IMR-90 (cell line): ENCODE results near the gene NKX6-1. TPM values are rescaled to one million over a fixed set of nuclear protein-coding genes. Genes with fewer than 3 reads are reported as not detected.

Source experiments
- ATAC-seq: fragments of 200-7000 bp; cut with Tn5 transposase; 2 replicates; pipeline ENCODE4 v1.9.1; 2020; ENCODE audit warnings: low read depth, mild to moderate bottlenecking, moderate library complexity
- BruUV-seq: library from RNA; stranded (reverse); fragments of 400-500 nt; replicated peaks from 2 replicates; lab custom pipeline; 2021; lab: Mats Ljungman, UMichigan
- CTCF ChIA-PET: fragments of 300-600 bp; formaldehyde crosslinking; extraction: SDS; loops from one replicate; lab custom pipeline; 2021; ENCODE audit warnings: antibody characterized with exemption; lab: Yijun Ruan, JAX
- POLR2A ChIA-PET: fragments of 300-600 bp; sonication (Branson Sonifier 250); formaldehyde crosslinking; loops from one replicate; lab custom pipeline; 2022; ENCODE audit warnings: antibody characterized with exemption; ENCODE audit not compliant: unreplicated experiment; lab: Charles Lee
- DNase-seq: peaks from one replicate; pipeline ENCODE4 v3.0.0; 2013
- H2AFZ ChIP-seq: replicated peaks from 2 replicates; pipeline ENCODE3; 2013; ENCODE audit warnings: low read length, mild to moderate bottlenecking; ENCODE audit not compliant: poor library complexity
- H2AK5ac ChIP-seq: 2 replicates; pipeline ENCODE4 v1.6.1; 2013; ENCODE audit warnings: low read depth, low read length, inconsistent platforms
- H2AK9ac ChIP-seq: replicated peaks from 2 replicates; pipeline ENCODE3; 2013; ENCODE audit warnings: mild to moderate bottlenecking, low read depth, low read length, moderate library complexity; ENCODE audit not compliant: poor library complexity
- H2BK120ac ChIP-seq: 2 replicates; pipeline ENCODE4 v1.6.1; 2013; ENCODE audit warnings: low read depth, low read length, inconsistent platforms
- H2BK15ac ChIP-seq: 3 replicates; pipeline ENCODE4 v1.6.1; 2013; ENCODE audit warnings: low read depth, low read length, inconsistent platforms
- H2BK20ac ChIP-seq: 2 replicates; pipeline ENCODE4 v1.6.1; 2013; ENCODE audit warnings: low read depth, mild to moderate bottlenecking, inconsistent platforms, low read length, moderate library complexity
- H2BK5ac ChIP-seq: 2 replicates; pipeline ENCODE4 v1.6.1; 2013; ENCODE audit warnings: mild to moderate bottlenecking, low read depth, low read length, inconsistent platforms; ENCODE audit not compliant: poor library complexity, severe bottlenecking
- H3K14ac ChIP-seq: replicated peaks from 2 replicates; pipeline ENCODE4 v1.6.1; 2013; ENCODE audit warnings: low read depth, low read length, inconsistent platforms
- H3K18ac ChIP-seq: 2 replicates; pipeline ENCODE4 v1.6.1; 2013; ENCODE audit warnings: low read depth, low read length, control low read depth
- H3K23ac ChIP-seq: 2 replicates; pipeline ENCODE4 v1.6.1; 2013; ENCODE audit warnings: low read depth, low read length, inconsistent platforms
- H3K27ac ChIP-seq: 2 replicates; pipeline ENCODE4 v1.5.1; 2013; ENCODE audit warnings: mild to moderate bottlenecking, control low read depth, low read length; ENCODE audit not compliant: insufficient read depth
- H3K27me3 ChIP-seq: 2 replicates; pipeline ENCODE4 v1.6.1; 2013; ENCODE audit warnings: low read length; ENCODE audit not compliant: control insufficient read depth, insufficient read depth
- H3K36me3 ChIP-seq: 2 replicates; pipeline ENCODE4 v1.6.1; 2013; ENCODE audit warnings: low read length, mixed read lengths; ENCODE audit not compliant: control insufficient read depth, insufficient read depth
- H3K4ac ChIP-seq: 2 replicates; pipeline ENCODE4 v1.6.1; 2013; ENCODE audit warnings: low read depth, low read length, inconsistent platforms
- H3K4me1 ChIP-seq: 2 replicates; pipeline ENCODE4 v1.6.1; 2013; ENCODE audit warnings: low read length, mixed read lengths; ENCODE audit not compliant: control insufficient read depth, insufficient read depth
- H3K4me2 ChIP-seq: 2 replicates; pipeline ENCODE4 v1.6.1; 2013; ENCODE audit warnings: low read depth, mild to moderate bottlenecking, control low read depth, low read length, moderate library complexity
- H3K4me3 ChIP-seq: 2 replicates; pipeline ENCODE4 v1.5.1; 2013; ENCODE audit warnings: low read depth, mild to moderate bottlenecking, control low read depth, low read length, moderate library complexity; ENCODE audit not compliant: insufficient read depth
- H3K56ac ChIP-seq: 2 replicates; pipeline ENCODE4 v1.6.1; 2013; ENCODE audit warnings: low read length, inconsistent platforms; ENCODE audit not compliant: insufficient read depth; ENCODE audit errors: extremely low read depth
- H3K79me1 ChIP-seq, 2 experiments: 2 replicates each; pipeline ENCODE4 v1.6.1; 2013; ENCODE audit warnings: low read length in 2 of 2, inconsistent platforms in 1 of 2, low read depth in 1 of 2
- H3K9ac ChIP-seq: 2 replicates; pipeline ENCODE4 v1.6.1; 2013; ENCODE audit warnings: low read depth, low read length, control low read depth
- H3K9me1 ChIP-seq: 2 replicates; pipeline ENCODE4 v1.6.1; 2013; ENCODE audit warnings: low read length, inconsistent platforms; ENCODE audit not compliant: insufficient read depth
- H3K9me3 ChIP-seq: 2 replicates; pipeline ENCODE4 v1.6.1; 2013; ENCODE audit warnings: low read length; ENCODE audit not compliant: control insufficient read depth, insufficient read depth
- H4K20me1 ChIP-seq: 2 replicates; pipeline ENCODE4 v1.6.1; 2013; ENCODE audit warnings: low read length, inconsistent platforms; ENCODE audit not compliant: insufficient read depth
- H4K5ac ChIP-seq: 2 replicates; pipeline ENCODE4 v1.6.1; 2013; ENCODE audit warnings: mild to moderate bottlenecking, low read depth, low read length, control low read depth
- H4K8ac ChIP-seq, 2 experiments: 2 replicates each; pipeline ENCODE4 v1.6.1; 2013; ENCODE audit warnings: low read depth in 2 of 2, low read length in 2 of 2, control low read depth in 1 of 2, inconsistent platforms in 1 of 2
- H4K91ac ChIP-seq: 2 replicates; pipeline ENCODE4 v1.6.1; 2013; ENCODE audit warnings: low read depth, low read length, inconsistent platforms; ENCODE audit not compliant: insufficient read depth
- BHLHE40 ChIP-seq: fragments of 150-350 bp; IDR thresholded peaks from 2 replicates; pipeline ENCODE4 v1.6.1; 2016; ENCODE audit warnings: mild to moderate bottlenecking, low read depth, low read length
- CTCF ChIP-seq: conservative IDR thresholded peaks from 2 replicates; pipeline ENCODE4 v1.5.1; 2012; ENCODE audit warnings: mild to moderate bottlenecking, low read depth, low read length, improper control_type of control experiment
- MAFK ChIP-seq: IDR thresholded peaks from 2 replicates; pipeline ENCODE4 v1.6.1; 2012; ENCODE audit warnings: low read depth, low read length, improper control_type of control experiment
- RAD21 ChIP-seq: IDR thresholded peaks from 2 replicates; pipeline ENCODE4 v1.6.1; 2012; ENCODE audit warnings: low read length, improper control_type of control experiment
- RCOR1 ChIP-seq: IDR thresholded peaks from 2 replicates; pipeline ENCODE4 v1.6.1; 2012; ENCODE audit warnings: mild to moderate bottlenecking, low read length, improper control_type of control experiment; ENCODE audit not compliant: insufficient replicate concordance
- WGBS, 2 experiments: methylation state at CpG; one replicate each; pipeline versions ENCODE4 v1.1.5 to v1.1.7; 2013; ENCODE audit warnings: missing lambda C conversion rate in 2 of 2; ENCODE audit not compliant: insufficient read length in 1 of 2; ENCODE audit errors: extremely low coverage in 2 of 2; 5-methylcytosine and 5-hydroxymethylcytosine counted together
- dilution Hi-C: fragments of 300-500 bp; cut with HindIII; formaldehyde crosslinking; loops from one replicate; pipeline ENCODE4 v1.14.3; 2018; ENCODE audit warnings: low sequenced_read_pairs; ENCODE audit not compliant: unreplicated experiment
- in situ Hi-C: fragments of 300-500 bp; cut with MboI; formaldehyde crosslinking; loops from 3 replicates; pipeline ENCODE4 v1.14.3; 2019; ENCODE audit warnings: low sequenced_read_pairs, inconsistent platforms, mixed read lengths
- intact Hi-C: fragments of 100-400 bp; cut with micrococcal nuclease; formaldehyde crosslinking; loops from 2 replicates; pipeline ENCODE4 v1.10.0; 2022
- polyA plus RNA-seq, 3 experiments: library from polyadenylated mRNA; depleted of rRNA; stranded (reverse); fragments of >200 nt; gene quantifications; 2 replicates each; pipeline ENCODE4 v1.2.3, GENCODE V29; 2012; ENCODE audit warnings: low replicate concordance in 1 of 3
- total RNA-seq: library from RNA; depleted of rRNA; stranded (reverse); fragments of >200 nt; gene quantifications from 2 replicates; pipeline ENCODE4 v1.2.3, GENCODE V29; 2012

Gene NKX6-1
- total and polyA plus RNA-seq, 2 of the 4 experiments (the other 2 are of a cell fraction), result under 0.01 to 0.24 TPM

- Histone ChIP-seq H3K9me3 (no peaks in the 10 kb centered on the region), H3K27me3 (no peaks in the 10 kb centered on the region; the same call in 1 of the 2 replicates), H3K4me1 (no peaks in the 10 kb centered on the region), H3K9me1 (no peaks in the 10 kb centered on the region), H3K18ac (no peak overlapping the region), H2AK9ac (no peak overlapping the region), H3K14ac (no peak overlapping the region), H2AFZ (no peak overlapping the region), H4K91ac (no peak overlapping the region), H4K8ac (no peak overlapping the region), H2BK15ac (no peak overlapping the region), H4K20me1 (no peaks in the 10 kb centered on the region), H3K36me3 (no peaks in the 10 kb centered on the region), H3K56ac (no peak overlapping the region), H3K9ac (no peak overlapping the region), H4K5ac (no peak overlapping the region), H2BK5ac (no peak overlapping the region), H3K4me3 (no peak overlapping the region), H3K4me2 (no peak overlapping the region), H3K27ac (no peak overlapping the region), H3K79me1 (no peaks in the 10 kb centered on the region), H2AK5ac (no peak overlapping the region), H3K4ac (no peak overlapping the region), H3K23ac (no peak overlapping the region), H2BK120ac (no peak overlapping the region), H2BK20ac (no peak overlapping the region)
- in situ Hi-C loops, result no loop called here
- peak; percentile 54 for TF ChIP-seq CTCF
- no peak for TF ChIP-seq BHLHE40
- 0 out of 2 replicates have a peak, but pooled peaks have one; percentile 19 for TF ChIP-seq RAD21
- TF ChIP-seq MAFK, result no peak
- TF ChIP-seq RCOR1, result no peak
- CTCF ChIA-PET, result interaction anchor here (0.5 to 1.3 kb wide), 5 partner anchors 23 to 885 kb away, joined by 3 read pairs; no protein-coding TSS in a partner anchor
- WGBS, 2 experiments, result no CpG with 5 or more reads among the region's 2 CpGs
- POLR2A ChIA-PET, result no interaction called here
- ATAC-seq (no peak), DNase-seq (peak; percentile 11)
- intact Hi-C loops, result no loop called here
- dilution Hi-C loops, result no loop called here
- BruUV-seq, result no TSS peak
Measured at GRCh38 chr4:84529169-84529751, 30.2 kb upstream of the NKX6-1 start.
